ENCODE data around the gene HSBP1. TPM values are rescaled to one million over a fixed set of nuclear protein-coding genes. Genes with fewer than 3 reads are reported as not detected.

Gene HSBP1
- polyA plus RNA-seq, 3 donors from 2014 or later, result 32.2 to 43.2 (median 35.6) TPM

- H3K4me3 Mint-ChIP-seq, result no peak overlapping the region
- H3K9me3 Mint-ChIP-seq, result no peaks in the 10 kb centered on the region
- no peak for DNase-seq
- H3K36me3 Mint-ChIP-seq, result no peaks in the 10 kb centered on the region
- H3K27me3 Mint-ChIP-seq (ENCODE audit: low read depth in 3 of 3), result peaks cover 0 to 6% (median 5%) of the 10 kb centered on the region in 3 donors
- no peaks in the 10 kb centered on the region for H3K4me1 Mint-ChIP-seq
- no peak overlapping the region for H3K27ac Mint-ChIP-seq
These were observed 46.6 kb downstream of the HSBP1 start for GRCh38 chr16:83854420-83854819.

DNA sequence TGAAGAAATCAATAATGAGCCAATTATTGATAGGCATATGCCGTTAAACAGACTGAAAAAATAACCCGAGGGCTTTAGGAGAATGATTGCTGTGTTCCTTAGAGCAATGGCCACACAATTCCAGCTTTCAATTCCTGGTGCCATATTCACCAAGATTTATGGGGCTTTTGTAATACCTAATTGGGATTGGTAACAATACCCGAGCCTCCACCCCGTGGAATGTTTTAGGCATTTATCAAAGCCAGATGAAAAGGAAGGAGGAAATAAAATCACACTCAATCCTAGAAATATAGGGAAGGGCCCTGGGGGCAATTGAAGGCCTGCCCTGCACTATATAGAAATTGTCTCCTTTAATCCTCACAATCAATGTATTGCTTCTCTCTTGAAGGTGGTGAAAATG lies 49.0 kb downstream of the HSBP1 start:
- Mint-ChIP-seq H3K9me3 (no peaks in the 10 kb centered on the region), H3K4me1 (no peaks in the 10 kb centered on the region), H3K36me3 (no peaks in the 10 kb centered on the region), H3K27me3 (ENCODE audit: low read depth in 3 of 3) (peaks cover 0 to 6% (median 3%) of the 10 kb centered on the region in 3 donors), H3K27ac (no peak overlapping the region), H3K4me3 (no peak overlapping the region)
- DNase-seq, result no peak

GRCh38 chr16:83859265-83859664 lies 51.5 kb downstream of the HSBP1 start:
- Mint-ChIP-seq H3K9me3 (no peaks in the 10 kb centered on the region), H3K4me3 (no peak overlapping the region), H3K27me3 (ENCODE audit: low read depth in 3 of 3) (peaks cover 2 to 5% (median 3%) of the 10 kb centered on the region in 3 donors), H3K36me3 (no peaks in the 10 kb centered on the region), H3K27ac (no peak overlapping the region), H3K4me1 (no peaks in the 10 kb centered on the region)
- DNase-seq, result no peak

GRCh38 chr16:83862661-83863060 lies 54.9 kb downstream of the HSBP1 start:
- Mint-ChIP-seq H3K9me3 (peaks cover 0 to 7% (median 2%) of the 10 kb centered on the region in 6 donors), H3K4me3 (no peak overlapping the region), H3K27ac (no peak overlapping the region), H3K4me1 (no peaks in the 10 kb centered on the region), H3K27me3 (ENCODE audit: low read depth in 3 of 3) (peaks cover 3 to 14% (median 4%) of the 10 kb centered on the region in 3 donors), H3K36me3 (no peaks in the 10 kb centered on the region)
- DNase-seq, result no peak

DNA sequence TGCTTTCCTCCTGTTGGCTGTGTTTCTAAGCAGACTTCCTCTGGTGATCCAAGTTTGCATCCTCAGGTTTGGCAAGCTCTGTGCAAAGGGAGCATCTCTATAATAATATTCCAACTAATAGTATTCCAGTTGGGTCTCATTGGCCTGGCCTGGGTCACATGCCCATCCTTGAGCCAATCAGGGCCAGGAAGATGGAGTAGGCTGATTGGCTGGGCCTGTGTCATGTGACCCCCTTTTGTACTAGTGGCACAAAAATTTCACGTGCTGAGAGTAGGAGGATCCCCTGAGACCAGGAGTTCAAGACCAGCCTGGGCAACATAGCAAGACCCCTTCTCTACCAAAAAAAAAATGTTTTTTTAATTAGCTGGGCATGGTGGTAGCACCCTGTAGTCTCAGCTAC lies 55.9 kb downstream of the HSBP1 start:
- no peaks in the 10 kb centered on the region for H3K36me3 Mint-ChIP-seq
- H3K4me1 Mint-ChIP-seq, result no peaks in the 10 kb centered on the region
- H3K4me3 Mint-ChIP-seq, result no peak overlapping the region
- H3K9me3 Mint-ChIP-seq, result peaks cover 0 to 7% (median 3%) of the 10 kb centered on the region in 6 donors
- H3K27ac Mint-ChIP-seq, result no peak overlapping the region
- H3K27me3 Mint-ChIP-seq (ENCODE audit: low read depth in 3 of 3), result peaks cover 4 to 15% (median 4%) of the 10 kb centered on the region in 3 donors
- no peak for DNase-seq

Other genes with a start within 250 kb of the HSBP1 start
- 1 to 10 TPM in 2 of 3 donors, under 1 TPM in 1; 0.64 to 4.5 (median 1.1) TPM for gene MLYCD, start 91.1 kb downstream of the HSBP1 start, polyA plus RNA-seq
- under 1 TPM in 2 of 3 donors, not detected in 1; 0.11 to 0.59 TPM for gene OSGIN1, start 145.3 kb downstream of the HSBP1 start, polyA plus RNA-seq
- gene NECAB2, start 160.3 kb downstream of the HSBP1 start, polyA plus RNA-seq, result not detected
- not detected for gene SLC38A8, start 234.8 kb downstream of the HSBP1 start, polyA plus RNA-seq

Data from immature natural killer cell (primary cell).